Endothelial cell of umbilical vein (primary cell): Measurements from ENCODE around the gene ARHGEF40. TPM values are rescaled to one million over a fixed set of nuclear protein-coding genes. Genes with fewer than 3 reads are reported as not detected.

ENCODE experiments used
- BruUV-seq: library from RNA; stranded (reverse); fragments of 400-500 nt; replicated peaks from 2 replicates; lab custom pipeline; 2021; lab: Mats Ljungman, UMichigan
- CTCF ChIA-PET: fragments of 300-600, 350-600 bp; sonication (Branson Sonifier 250); formaldehyde crosslinking; loops from one replicate; lab custom pipeline; 2021; ENCODE audit warnings: antibody characterized with exemption, inconsistent platforms; lab: Charles Lee
- POLR2A ChIA-PET: fragments of 300-600, 350-600 bp; sonication (Branson Sonifier 250); formaldehyde crosslinking; loops from one replicate; lab custom pipeline; 2021; ENCODE audit warnings: antibody characterized with exemption, inconsistent platforms; lab: Charles Lee
- DNase-seq: peaks from one replicate; pipeline ENCODE4 v3.0.0-alpha.2; 2011; ENCODE audit warnings: low read depth, low spot score
- FAIRE-seq: peaks from 2 replicates; lab custom pipeline; 2011; peaks lifted over from hg19 to GRCh38; lab: Jason Lieb, UNC
- H2AFZ ChIP-seq: 2 replicates; pipeline ENCODE4 v1.6.0; 2012; ENCODE audit warnings: low read depth, low read length, control low read depth, inconsistent platforms
- H3K27ac ChIP-seq: 2 replicates; pipeline ENCODE4 v1.5.1; 2011; ENCODE audit warnings: low read depth, mild to moderate bottlenecking, control low read depth, low read length, moderate library complexity; ENCODE audit not compliant: insufficient read depth
- H3K27me3 ChIP-seq, 2 experiments: 2 replicates each; pipeline versions ENCODE4 v1.6.0 to v1.6.1; 2011; ENCODE audit warnings: low read length in 2 of 2, mixed read lengths in 1 of 2; ENCODE audit not compliant: control insufficient read depth in 2 of 2, insufficient read depth in 2 of 2
- H3K36me3 ChIP-seq, 2 experiments: 2 replicates in 1 of 2; 3 replicates in 1 of 2; pipeline ENCODE4 v1.5.1; 2011; ENCODE audit warnings: low read length in 2 of 2, mild to moderate bottlenecking in 1 of 2, moderate library complexity in 1 of 2; ENCODE audit not compliant: control insufficient read depth in 2 of 2, insufficient read depth in 2 of 2; ENCODE audit errors: extremely low read depth in 1 of 2
- H3K4me1 ChIP-seq: 3 replicates; pipeline ENCODE4 v1.5.1; 2011; ENCODE audit warnings: mild to moderate bottlenecking, low read length; ENCODE audit not compliant: control insufficient read depth, insufficient read depth; ENCODE audit errors: extremely low read depth
- H3K4me2 ChIP-seq: 2 replicates; pipeline ENCODE4 v1.6.1; 2011; ENCODE audit warnings: low read length, control low read depth, mixed read lengths; ENCODE audit not compliant: insufficient read depth
- H3K4me3 ChIP-seq, 3 experiments: fragments of 200-600 bp in 1 of 3; sonication (generic), shearing (Covaris generic) in 1 of 3; replicated peaks in 1 of 3; 2 replicates each; pipeline ENCODE4 v1.5.1; 2011 to 2016; ENCODE audit warnings: control low read depth in 3 of 3, low read length in 3 of 3, mild to moderate bottlenecking in 2 of 3, inconsistent platforms in 1 of 3, low read depth in 1 of 3, moderate library complexity in 1 of 3; ENCODE audit not compliant: insufficient read depth in 1 of 3
- H3K79me2 ChIP-seq: 2 replicates; pipeline ENCODE4 v1.6.0; 2012; ENCODE audit warnings: low read length, inconsistent platforms; ENCODE audit not compliant: control insufficient read depth, insufficient read depth
- H3K9ac ChIP-seq: replicated peaks from 2 replicates; pipeline ENCODE3; 2011; ENCODE audit warnings: low read length, control low read depth; ENCODE audit not compliant: insufficient read depth; ENCODE audit errors: extremely low read depth
- H3K9me1 ChIP-seq: replicated peaks from 3 replicates; pipeline ENCODE4 v1.6.0; 2011; ENCODE audit warnings: mild to moderate bottlenecking, low read length; ENCODE audit not compliant: control insufficient read depth, insufficient read depth; ENCODE audit errors: extremely low read depth
- H3K9me3 ChIP-seq: replicated peaks from 2 replicates; pipeline ENCODE4 v1.5.1; 2012; ENCODE audit warnings: low read length, inconsistent platforms; ENCODE audit not compliant: control insufficient read depth, insufficient read depth
- H4K20me1 ChIP-seq: replicated peaks from 2 replicates; pipeline ENCODE3; 2011; ENCODE audit warnings: mild to moderate bottlenecking, low read length; ENCODE audit not compliant: control insufficient read depth, insufficient read depth; ENCODE audit errors: extremely low read depth
- CTCF ChIP-seq, 2 donors: IDR thresholded peaks; 1 replicate in 1 of 2; 2 replicates in 1 of 2; pipeline ENCODE4 v1.5.1; 2011; ENCODE audit warnings: low read length in 2 of 2, mild to moderate bottlenecking in 2 of 2, moderate library complexity in 2 of 2, control low read depth in 1 of 2, inconsistent platforms in 1 of 2, low read depth in 1 of 2; ENCODE audit not compliant: insufficient read depth in 1 of 2; ENCODE audit errors: extremely low read depth in 1 of 2
- EZH2 ChIP-seq: IDR thresholded peaks from 2 replicates; pipeline ENCODE4 v1.6.1; 2012; ENCODE audit warnings: borderline replicate concordance, low read depth, mild to moderate bottlenecking, moderate library complexity, low read length, inconsistent platforms; ENCODE audit not compliant: severe bottlenecking
- FOS ChIP-seq: IDR thresholded peaks from 2 replicates; pipeline ENCODE4 v1.6.1; 2011; ENCODE audit warnings: mild to moderate bottlenecking, low read length, moderate library complexity, borderline replicate concordance; ENCODE audit not compliant: insufficient read depth
- GATA2 ChIP-seq: IDR thresholded peaks from 2 replicates; pipeline ENCODE4 v1.7.0; 2011; ENCODE audit warnings: low read depth, mild to moderate bottlenecking, moderate library complexity, mixed read lengths, low read length; ENCODE audit not compliant: insufficient read length, insufficient read depth
- JUN ChIP-seq: IDR thresholded peaks from 2 replicates; pipeline ENCODE4 v1.6.1; 2011; ENCODE audit warnings: borderline replicate concordance, low read depth; ENCODE audit not compliant: insufficient read length, insufficient read depth
- MAX ChIP-seq: IDR thresholded peaks from 2 replicates; pipeline ENCODE4 v1.6.1; 2011; ENCODE audit not compliant: insufficient read depth, insufficient read length
- MYC ChIP-seq: IDR thresholded peaks from one replicate; pipeline ENCODE4 v1.6.1; 2011; ENCODE audit warnings: mild to moderate bottlenecking, low read depth, low read length
- POLR2A ChIP-seq: IDR thresholded peaks from 2 replicates; pipeline ENCODE4 v1.6.1; 2012; ENCODE audit warnings: low read depth, mild to moderate bottlenecking, control low read depth, low read length
- POLR2AphosphoS5 ChIP-seq: IDR thresholded peaks from 2 replicates; pipeline ENCODE4 v1.6.1; 2012; ENCODE audit warnings: low read depth, mild to moderate bottlenecking, control low read depth, low read length, moderate library complexity; ENCODE audit not compliant: insufficient read depth
- dilution Hi-C: fragments of 300-500 bp; cut with MboI; formaldehyde crosslinking; loops from one replicate; pipeline ENCODE4 v1.15.0; 2019; ENCODE audit warnings: low sequenced_read_pairs; ENCODE audit not compliant: extremely low pct_ligation_motif_present
- intact Hi-C: fragments of 100-400 bp; cut with micrococcal nuclease; formaldehyde crosslinking; loops from one replicate; pipeline ENCODE4 v1.10.0; 2022
- polyA plus RNA-seq, 4 experiments: library from polyadenylated mRNA; depleted of rRNA in 3 of 4; stranded (reverse) in 3 of 4; unstranded in 1 of 4; fragments of >200 nt; gene quantifications; 2 replicates each; pipeline versions ENCODE4 v1.2.1 to v1.2.3, GENCODE V29; 2011 to 2012; ENCODE audit warnings: missing spikeins in 1 of 4
- total RNA-seq: library from RNA; stranded (reverse); gene quantifications from 2 replicates; pipeline ENCODE4 v1.2.3, GENCODE V29; 2021

ARHGEF40 gene
- total and polyA plus RNA-seq, 2 donors (not counting 3 experiments of a cell fraction or from before 2014, with no cell fraction given) = 2.6 to 19.9 TPM

- H3K36me3 ChIP-seq = peaks cover 0 to 3% of the 10 kb centered on the region in 2 experiments
- dilution Hi-C loops (no loop called here), intact Hi-C loops (loop anchor here (1.0 kb wide), 1 partner anchor 16 kb away; no protein-coding TSS in a partner anchor)
- H3K4me2 ChIP-seq = no peak overlapping the region
- DNase-seq (peak; percentile 85), FAIRE-seq (peak; percentile 92)
- H3K9me1 ChIP-seq = no peaks in the 10 kb centered on the region
- H3K9ac ChIP-seq = no peak overlapping the region
- CTCF ChIA-PET = interaction anchor here (1.3 to 5.8 kb wide), 6 partner anchors 16 to 73 kb away, joined by 4 to 60 read pairs (median 18); partner anchors contain the start of gene ARHGEF40
- H3K27me3 ChIP-seq = no peaks in the 10 kb centered on the region
- TF ChIP-seq POLR2A (peak; percentile 20), MAX (no peak), POLR2AphosphoS5 (peak; percentile 32), CTCF (IDR thresholded peaks at IDR 0.05; ENCODE audit: extremely low read depth in 1 of 2, insufficient read depth in 1 of 2, low read depth in 1 of 2, low read length in 2 of 2) (no peak), FOS (peak; percentile 87), JUN (peak; percentile 88), GATA2 (no peak), MYC (no peak), EZH2 (no peak)
- no peak overlapping the region for H3K4me3 ChIP-seq
- no peaks in the 10 kb centered on the region for H4K20me1 ChIP-seq
- BruUV-seq = no TSS peak
- H2AFZ ChIP-seq = no peak overlapping the region
- H3K9me3 ChIP-seq = no peaks in the 10 kb centered on the region
- H3K79me2 ChIP-seq = no peaks in the 10 kb centered on the region
- POLR2A ChIA-PET = interaction anchor here (1.3 kb wide), 1 partner anchor 17 kb away, joined by 4 read pairs; no protein-coding TSS in a partner anchor
- H3K4me1 ChIP-seq = no peaks in the 10 kb centered on the region
- no peak overlapping the region for H3K27ac ChIP-seq
Observed at GRCh38 chr14:21087294-21088091, 17.4 kb downstream of the ARHGEF40 start.
